Uterus (tissue), 4 donors: ENCODE measurements around the gene IRF2BPL. TPM values are rescaled to one million over a fixed set of nuclear protein-coding genes. Genes with fewer than 3 reads are reported as not detected.

ENCODE experiments used
- total RNA-seq, 4 donors: library from RNA; depleted of rRNA in 3 of 4; stranded (reverse); fragments of >200 nt in 3 of 4; gene quantifications; one replicate each; pipeline versions ENCODE4 v1.1.0 to v1.2.4, GENCODE V29; 2014 to 2023
- donor health status: DM: yes; HTN: yes; CAD: no.

Gene IRF2BPL
- total RNA-seq, 4 donors from 2014 or later = 15.6 to 60.8 (median 36.6) TPM

Other genes starting within 250 kb of the IRF2BPL start
- gene ANGEL1, start 215.8 kb downstream of the IRF2BPL start, total RNA-seq = 10 to 100 TPM in 2 of 4 donors, 1 to 10 TPM in 2; 4.1 to 24.4 (median 10.5) TPM
- not detected for gene LRRC74A, start 202.3 kb downstream of the IRF2BPL start, total RNA-seq
- 10 to 100 TPM in 3 of 4 donors, 1 to 10 TPM in 1; 8.2 to 71.8 (median 28.1) TPM for gene CIPC, start 69.5 kb upstream of the IRF2BPL start, total RNA-seq
- gene ZDHHC22, start 113.1 kb upstream of the IRF2BPL start, total RNA-seq = not detected
- gene TMEM63C, start 153.1 kb upstream of the IRF2BPL start, total RNA-seq = 1 to 10 TPM in 1 of 4 donors, under 1 TPM in 1, not detected in 2; 0.98 to 1.9 TPM
- not detected for gene NGB, start 242.5 kb upstream of the IRF2BPL start, total RNA-seq